ENCODE results near the gene P2RY11. TPM values are rescaled to one million over a fixed set of nuclear protein-coding genes. Genes with fewer than 3 reads are reported as not detected.

P2RY11 gene
- 10 to 100 TPM; 14.2 to 19.3 (median 18.4) TPM for polyA plus RNA-seq (ENCODE audit: insufficient read length in 3 of 3)
- long read RNA-seq, donor 1 = 0 reads
- long read RNA-seq, donor 2 = 0 reads
- long read RNA-seq, donor 3, partial matches to known transcripts = 10 of 10 reads
- long read RNA-seq, donor 3, other reads (novel, unspliced or antisense) = 0 of 10 reads
- long read RNA-seq, donor 4 = 0 reads
- long read RNA-seq, donor 5 = 0 reads
- long read RNA-seq, donor 6 = 0 reads
- long read RNA-seq, donor 7, partial matches to known transcripts = 0 of 1 reads
- long read RNA-seq, donor 7, other reads (novel, unspliced or antisense) = 0 of 1 reads
- long read RNA-seq, donor 8 = 0 reads
- long read RNA-seq, donor 9 = 0 reads
- long read RNA-seq, donor 10 = 0 reads
- long read RNA-seq, donor 11 = 0 reads
- long read RNA-seq, donor 12 = 0 reads
- long read RNA-seq, donor 13 = 0 reads
- long read RNA-seq, donor 14 = 0 reads
- long read RNA-seq, donor 15 = 0 reads
- long read RNA-seq, donor 16 = 0 reads

- no peak for DNase-seq
These were observed at the start of gene P2RY11 for GRCh38 chr19:10111405-10111811. Gene P2RY11, plus strand, starts transcription at chr19:10111693. Its CDS starts 29 bp downstream, at chr19:10111722.

GRCh38 chr19:10061717-10062310 lies 49.7 kb upstream of the P2RY11 start:
- no peak for DNase-seq

- no peak for DNase-seq
These were observed 43.3 kb upstream of the P2RY11 start for GRCh38 chr19:10068205-10068604.

GRCh38 chr19:10069046-10069445 lies 42.4 kb upstream of the P2RY11 start:
- DNase-seq = no peak

GRCh38 chr19:10070730-10071446 lies 40.6 kb upstream of the P2RY11 start:
- DNase-seq = no peak

GRCh38 chr19:10074153-10074552 lies 37.3 kb upstream of the P2RY11 start:
- no peak for DNase-seq

GRCh38 chr19:10076535-10076934 lies 35.0 kb upstream of the P2RY11 start:
- no peak for DNase-seq

- DNase-seq = no peak
These were observed 33.2 kb upstream of the P2RY11 start for GRCh38 chr19:10078329-10078728.

GRCh38 chr19:10079031-10079453 lies 32.5 kb upstream of the P2RY11 start:
- no peak for DNase-seq

GRCh38 chr19:10083911-10084310 lies 27.6 kb upstream of the P2RY11 start:
- no peak for DNase-seq

- DNase-seq = no peak
These were observed 26.7 kb upstream of the P2RY11 start for GRCh38 chr19:10084803-10085202.

- DNase-seq = peak; percentile 66
These were observed 25.6 kb upstream of the P2RY11 start, which contains the start of gene SHFL for GRCh38 chr19:10085641-10086590. Gene SHFL, plus strand, starts transcription at chr19:10086317. Its CDS starts 111 bp downstream, at chr19:10086428.

GRCh38 chr19:10086591-10087192 lies 24.8 kb upstream of the P2RY11 start:
- DNase-seq = peak; percentile 22

- DNase-seq = no peak
These were observed 24.0 kb upstream of the P2RY11 start for GRCh38 chr19:10087296-10088061.

GRCh38 chr19:10088949-10089554 lies 22.4 kb upstream of the P2RY11 start:
- no peak for DNase-seq

GRCh38 chr19:10089801-10090375 lies 21.6 kb upstream of the P2RY11 start:
- DNase-seq = no peak

GRCh38 chr19:10091370-10091687 lies 20.2 kb upstream of the P2RY11 start:
- DNase-seq = no peak

GRCh38 chr19:10091895-10092641 lies 19.4 kb upstream of the P2RY11 start:
- DNase-seq = no peak
